Measurements from ENCODE around the gene COX7A2. TPM values are rescaled to one million over a fixed set of nuclear protein-coding genes. Genes with fewer than 3 reads are reported as not detected.

The COX7A2 gene
- total and polyA plus RNA-seq, 3 donors from 2014 or later = 154 to 1,268 (median 167) TPM

GRCh38 chr6:75284632-75285282 is 41.2 kb upstream of the COX7A2 start, which contains the start of gene TMEM30A:
TSS of gene TMEM30A (minus strand) at chr6:75284792. CDS start at chr6:75284638, 154 bp downstream.
- H3K4me3 ChIP-seq = peak within 1 kb of the TSS; percentile 77 to 96
- no peaks in the 10 kb centered on the region for H3K27me3 ChIP-seq
- H3K9me3 ChIP-seq = no peaks in the 10 kb centered on the region
- peaks cover 8% of the 10 kb centered on the region for H3K4me1 ChIP-seq
- WGBS, 2 donors = 0% methylated on average over 42 to 51 of the region's 55 CpGs
- H3K27ac ChIP-seq = peak within 1 kb of the TSS; percentile 89 to 92
- TF ChIP-seq CTCF (IDR thresholded peaks at IDR 0.05) (no peak), POLR2A (IDR thresholded peaks at IDR 0.05) (peak; percentile 32)
- no peaks in the 10 kb centered on the region for H3K36me3 ChIP-seq (ENCODE audit: low read depth, missing control alignments)
- intact Hi-C loops (cut with DNase I; ENCODE audit: low total_unique reads) = no loop called here
- peak; percentile 97 for DNase-seq

- Histone ChIP-seq H3K36me3 (ENCODE audit: low read depth, missing control alignments) (no peaks in the 10 kb centered on the region), H3K4me3 (peak overlapping the region; percentile 77 to 96), H3K27me3 (no peaks in the 10 kb centered on the region), H3K9me3 (no peaks in the 10 kb centered on the region), H3K4me1 (peaks cover 8% of the 10 kb centered on the region), H3K27ac (peak overlapping the region; percentile 89 to 92)
- 0% methylated on average over 28 to 36 of the region's 36 CpGs for WGBS, 2 donors
- TF ChIP-seq CTCF (IDR thresholded peaks at IDR 0.05) (no peak), POLR2A (IDR thresholded peaks at IDR 0.05) (no peak)
- intact Hi-C loops (cut with DNase I; ENCODE audit: low total_unique reads) = no loop called here
- DNase-seq = peak; percentile 27
These were observed 40.5 kb upstream of the COX7A2 start for GRCh38 chr6:75283907-75284631.

GRCh38 chr6:75282706-75283105 is 39.1 kb upstream of the COX7A2 start:
- H3K27ac ChIP-seq = no peak overlapping the region
- no peak for DNase-seq
- no peaks in the 10 kb centered on the region for H3K27me3 ChIP-seq
- TF ChIP-seq CTCF (IDR thresholded peaks at IDR 0.05) = no peak
- no peak for TF ChIP-seq POLR2A (IDR thresholded peaks at IDR 0.05)
- H3K9me3 ChIP-seq = no peaks in the 10 kb centered on the region
- 51 to 64% methylated on average over 2 of the region's 2 CpGs for WGBS, 2 donors
- no peak overlapping the region for H3K4me3 ChIP-seq
- H3K4me1 ChIP-seq = peaks cover 11% of the 10 kb centered on the region
- intact Hi-C loops (cut with DNase I; ENCODE audit: low total_unique reads) = no loop called here
- H3K36me3 ChIP-seq (ENCODE audit: low read depth, missing control alignments) = no peaks in the 10 kb centered on the region

- no peaks in the 10 kb centered on the region for H3K36me3 ChIP-seq (ENCODE audit: low read depth, missing control alignments)
- DNase-seq = no peak
- intact Hi-C loops (cut with DNase I; ENCODE audit: low total_unique reads) = no loop called here
- H3K27ac ChIP-seq = no peak overlapping the region
- no peak for TF ChIP-seq CTCF (IDR thresholded peaks at IDR 0.05)
- TF ChIP-seq POLR2A (IDR thresholded peaks at IDR 0.05) = no peak
- no peaks in the 10 kb centered on the region for H3K27me3 ChIP-seq
- no peak overlapping the region for H3K4me3 ChIP-seq
- peaks cover 11% of the 10 kb centered on the region for H3K4me1 ChIP-seq
- no peaks in the 10 kb centered on the region for H3K9me3 ChIP-seq
These were observed 38.1 kb upstream of the COX7A2 start for GRCh38 chr6:75281653-75282052.
